Fibroblast of peridontal ligament (primary cell): ENCODE data around the gene RNF225.
"Not testable (repeated sequence)": the region's sequence is repeated elsewhere in the genome, so short reads cannot be mapped to it uniquely, and the experiment has no call there.

Experiments
- DNase-seq: peaks from one replicate; pipeline ENCODE4 v3.0.0-alpha.2; 2010; ENCODE audit errors: extremely low read depth

Gene RNF225

GRCh38 chr19:58408152-58409009, 12.9 kb downstream of the RNF225 start, which contains the start of gene ZNF584:
Gene ZNF584, plus strand, starts transcription at chr19:58408649. Its CDS starts 499 bp downstream, at chr19:58409148.
- peak; percentile 92 for DNase-seq

GRCh38 chr19:58409010-58409790, 13.7 kb downstream of the RNF225 start:
- no peak for DNase-seq

GRCh38 chr19:58416604-58417003, 21.1 kb downstream of the RNF225 start:
- DNase-seq: no peak

GRCh38 chr19:58417071-58417470, 21.6 kb downstream of the RNF225 start:
- no peak for DNase-seq

- no peak for DNase-seq
These were observed 33.2 kb downstream of the RNF225 start for GRCh38 chr19:58428617-58429016.

- no peak for DNase-seq
These were observed 34.3 kb downstream of the RNF225 start for GRCh38 chr19:58429745-58430144.

GRCh38 chr19:58434217-58434616, 38.8 kb downstream of the RNF225 start:
- DNase-seq: peak; percentile 15

GRCh38 chr19:58439576-58440554, 44.4 kb downstream of the RNF225 start, which contains the start of gene ZNF132:
Gene ZNF132, minus strand, starts transcription at chr19:58440153. Its CDS starts 332 bp downstream, at chr19:58439821.
- peak; percentile 100 for DNase-seq

- DNase-seq: no peak
These were observed 45.1 kb downstream of the RNF225 start for GRCh38 chr19:58440556-58440955.

- not testable (repeated sequence) for DNase-seq
These were observed 47.5 kb downstream of the RNF225 start for GRCh38 chr19:58442986-58443385.
